DND-41 (cell line): Measurements from ENCODE around the gene PHLPP1.

ENCODE experiments used
- CTCF ChIP-seq: IDR thresholded peaks from 2 replicates; pipeline ENCODE4 v1.5.1; 2012; ENCODE audit warnings: borderline replicate concordance, low read length, moderate library complexity, mild to moderate bottlenecking; ENCODE audit not compliant: poor library complexity, severe bottlenecking; ENCODE audit errors: extremely low read depth
- EZH2 ChIP-seq: IDR thresholded peaks from 3 replicates; pipeline ENCODE4 v1.6.1; 2012; ENCODE audit warnings: borderline replicate concordance, low read depth, mild to moderate bottlenecking, moderate library complexity, low read length, inconsistent platforms; ENCODE audit not compliant: severe bottlenecking

GRCh38 chr18:62848946-62849345 is 133.6 kb downstream of the PHLPP1 start:
- no peak for TF ChIP-seq CTCF
- TF ChIP-seq EZH2, result no peak
